LNCaP clone FGC (cell line): ENCODE results near the gene RBSN.
A peak's percentile ranks its signal among the peaks of the same experiment; 100 is the strongest.

Experiments used
- DNase-seq: peaks from one replicate; pipeline ENCODE4 v3.0.0-alpha.2; 2011; ENCODE audit warnings: low read depth
- H3K4me3 ChIP-seq: 2 replicates; pipeline ENCODE4 v1.5.1; 2011; ENCODE audit warnings: mild to moderate bottlenecking, low read depth, low read length, control low read depth
- CTCF ChIP-seq: IDR thresholded peaks from 2 replicates; pipeline ENCODE4 v1.5.1; 2012; ENCODE audit warnings: mild to moderate bottlenecking; ENCODE audit not compliant: control insufficient read depth, insufficient read depth; ENCODE audit errors: extremely low read depth

Gene RBSN

GRCh38 chr3:15071699-15072098, 27.2 kb downstream of the RBSN start:
- no peak for TF ChIP-seq CTCF
- H3K4me3 ChIP-seq: no peak overlapping the region
- no peak for DNase-seq

- DNase-seq: no peak
These were observed 29.5 kb downstream of the RBSN start for GRCh38 chr3:15069441-15069840.

GRCh38 chr3:15066467-15066866, 32.5 kb downstream of the RBSN start:
- no peak overlapping the region for H3K4me3 ChIP-seq
- no peak for TF ChIP-seq CTCF
- no peak for DNase-seq

More at GRCh38 chr3:15069441-15069840, 29.5 kb downstream of the RBSN start:
- no peak overlapping the region for H3K4me3 ChIP-seq
- no peak for TF ChIP-seq CTCF

GRCh38 chr3:15065550-15066007, 33.4 kb downstream of the RBSN start:
- H3K4me3 ChIP-seq: peak overlapping the region; percentile 85
- TF ChIP-seq CTCF: no peak
- DNase-seq: no peak

- DNase-seq: peak; percentile 75
- H3K4me3 ChIP-seq: peak within 1 kb of the TSS; percentile 85
- TF ChIP-seq CTCF: no peak
These were observed 34.0 kb downstream of the RBSN start, which contains the start of gene MRPS25 for GRCh38 chr3:15064835-15065549. Gene MRPS25 (minus strand): TSS chr3:15065315. CDS start chr3:15065194, 121 bp downstream.

GRCh38 chr3:15064299-15064834, 34.6 kb downstream of the RBSN start:
- no peak for DNase-seq
- no peak for TF ChIP-seq CTCF
- H3K4me3 ChIP-seq: peak overlapping the region; percentile 85
